Measurements from ENCODE around the gene AP2A2. TPM values are rescaled to one million over a fixed set of nuclear protein-coding genes. Genes with fewer than 3 reads are reported as not detected.

AP2A2 gene
- total RNA-seq, 1 experiment from 2014 or later: 47.1 TPM

DNA sequence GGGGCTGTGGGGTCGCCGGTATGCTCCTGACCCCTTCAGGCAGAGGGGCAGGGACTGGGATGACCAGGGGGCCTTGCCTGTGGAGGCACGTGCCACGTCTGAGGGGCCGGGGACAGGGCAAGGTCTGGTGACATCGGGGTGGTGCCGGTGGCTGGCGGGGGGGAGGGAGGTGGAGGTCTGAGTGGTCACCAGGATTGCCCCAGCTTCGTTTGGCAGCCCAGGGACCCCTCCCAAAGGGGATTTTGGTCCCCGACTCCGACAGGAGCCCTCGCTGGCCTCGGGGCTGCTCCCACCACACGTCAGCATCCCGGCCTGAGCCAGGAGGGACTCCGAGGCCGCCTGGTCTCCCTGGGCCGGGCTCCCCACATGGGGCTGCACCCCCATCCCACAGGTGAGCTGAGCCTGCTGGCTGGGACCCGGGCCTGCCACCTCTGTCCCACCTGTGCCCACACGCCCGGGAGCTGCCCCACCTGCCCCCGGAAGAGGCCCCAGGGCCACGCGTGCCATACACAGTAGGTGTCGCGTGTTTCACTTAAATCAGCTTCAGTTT is 111.9 kb downstream of the AP2A2 start (continued):
- TF ChIP-seq, protein P1, sequence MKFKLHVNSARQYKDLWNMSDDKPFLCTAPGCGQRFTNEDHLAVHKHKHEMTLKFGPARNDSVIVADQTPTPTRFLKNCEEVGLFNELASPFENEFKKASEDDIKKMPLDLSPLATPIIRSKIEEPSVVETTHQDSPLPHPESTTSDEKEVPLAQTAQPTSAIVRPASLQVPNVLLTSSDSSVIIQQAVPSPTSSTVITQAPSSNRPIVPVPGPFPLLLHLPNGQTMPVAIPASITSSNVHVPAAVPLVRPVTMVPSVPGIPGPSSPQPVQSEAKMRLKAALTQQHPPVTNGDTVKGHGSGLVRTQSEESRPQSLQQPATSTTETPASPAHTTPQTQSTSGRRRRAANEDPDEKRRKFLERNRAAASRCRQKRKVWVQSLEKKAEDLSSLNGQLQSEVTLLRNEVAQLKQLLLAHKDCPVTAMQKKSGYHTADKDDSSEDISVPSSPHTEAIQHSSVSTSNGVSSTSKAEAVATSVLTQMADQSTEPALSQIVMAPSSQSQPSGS (CRISPR knock-in tag; IDR thresholded peaks at IDR 0.05; ENCODE audit: borderline replicate concordance, low read depth): no peak

DNA sequence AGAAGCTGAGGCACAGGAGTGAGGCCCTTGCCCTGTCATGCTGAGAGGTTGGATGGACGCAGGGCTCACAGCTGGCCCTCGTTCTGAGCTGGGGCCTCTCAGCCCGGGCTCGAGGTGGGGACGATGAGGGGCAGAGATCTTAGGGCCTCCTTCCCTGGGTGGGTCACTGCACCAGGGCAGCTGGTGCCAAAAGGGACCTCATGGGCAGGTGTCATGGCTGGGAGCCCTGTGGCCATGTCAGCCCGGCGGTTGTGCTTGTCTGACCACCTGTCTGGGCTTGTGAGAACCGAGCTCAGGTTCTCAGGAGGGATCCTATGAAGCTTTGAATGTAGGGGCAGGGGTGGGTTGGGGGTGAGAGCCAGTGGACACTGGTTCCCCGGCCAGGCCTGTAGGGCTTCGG is 112.7 kb downstream of the AP2A2 start:
- no peak for TF ChIP-seq JAZF1 (CRISPR knock-in tag; IDR thresholded peaks at IDR 0.05)
- POLR2A ChIA-PET: no interaction called here
- Mint-ChIP-seq H3K36me3 (no peaks in the 10 kb centered on the region), H3K4me1 (no peaks in the 10 kb centered on the region), H3K4me3 (no peak overlapping the region), H3K9me3 (no peaks in the 10 kb centered on the region), H3K27me3 (ENCODE audit: low read depth) (no peaks in the 10 kb centered on the region), H3K27ac (peak overlapping the region; percentile 53; the same call in 1 of the 2 replicates)
- ATAC-seq (no peak), DNase-seq (ENCODE audit: low spot score) (no peak)
- CTCF ChIA-PET: interaction anchor here (1.4 kb wide), 1 partner anchor 190 kb away, joined by 4 read pairs; no protein-coding TSS in a partner anchor

DNA sequence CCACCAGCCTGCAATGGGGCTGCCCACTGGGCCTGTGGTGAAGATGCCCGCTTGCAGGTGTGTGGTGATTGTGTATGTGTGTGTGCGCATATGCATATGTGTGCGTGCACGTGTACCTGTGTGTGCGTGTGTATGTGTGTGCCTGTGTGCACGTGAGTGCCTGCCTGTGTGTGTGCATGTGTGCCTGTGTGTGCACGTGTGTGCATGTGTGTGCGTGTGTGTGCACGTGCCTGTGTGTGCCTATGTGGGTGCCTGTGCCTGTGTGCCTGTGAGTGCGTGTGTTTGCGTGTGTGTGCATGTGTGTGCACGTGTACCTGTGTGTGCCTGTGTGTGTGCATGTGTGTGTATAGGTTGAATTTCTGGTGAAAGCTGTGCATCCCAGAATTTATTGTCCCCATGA is 113.3 kb downstream of the AP2A2 start:
- DNase-seq (ENCODE audit: low spot score) (no peak), ATAC-seq (no peak)
- Mint-ChIP-seq H3K27me3 (ENCODE audit: low read depth) (no peaks in the 10 kb centered on the region), H3K4me1 (no peaks in the 10 kb centered on the region), H3K9me3 (no peaks in the 10 kb centered on the region), H3K36me3 (no peaks in the 10 kb centered on the region), H3K27ac (0 out of 2 replicates have a peak overlapping the region, but pooled peaks have one; percentile 29), H3K4me3 (no peak overlapping the region)
- ChIA-PET CTCF (no interaction called here), POLR2A (no interaction called here)
- no peak for TF ChIP-seq JAZF1 (CRISPR knock-in tag; IDR thresholded peaks at IDR 0.05)
- TF ChIP-seq GABPB1 (CRISPR knock-in tag; IDR thresholded peaks at IDR 0.05): no peak
- no peak for TF ChIP-seq NR1H2 (CRISPR knock-in tag; IDR thresholded peaks at IDR 0.05)
- TF ChIP-seq TEAD1 (CRISPR knock-in tag; IDR thresholded peaks at IDR 0.05): no peak
- TF ChIP-seq, protein P1 (CRISPR knock-in tag; IDR thresholded peaks at IDR 0.05; ENCODE audit: borderline replicate concordance, low read depth): no peak
- TF ChIP-seq ATF1 (CRISPR knock-in tag; IDR thresholded peaks at IDR 0.05): no peak

DNA sequence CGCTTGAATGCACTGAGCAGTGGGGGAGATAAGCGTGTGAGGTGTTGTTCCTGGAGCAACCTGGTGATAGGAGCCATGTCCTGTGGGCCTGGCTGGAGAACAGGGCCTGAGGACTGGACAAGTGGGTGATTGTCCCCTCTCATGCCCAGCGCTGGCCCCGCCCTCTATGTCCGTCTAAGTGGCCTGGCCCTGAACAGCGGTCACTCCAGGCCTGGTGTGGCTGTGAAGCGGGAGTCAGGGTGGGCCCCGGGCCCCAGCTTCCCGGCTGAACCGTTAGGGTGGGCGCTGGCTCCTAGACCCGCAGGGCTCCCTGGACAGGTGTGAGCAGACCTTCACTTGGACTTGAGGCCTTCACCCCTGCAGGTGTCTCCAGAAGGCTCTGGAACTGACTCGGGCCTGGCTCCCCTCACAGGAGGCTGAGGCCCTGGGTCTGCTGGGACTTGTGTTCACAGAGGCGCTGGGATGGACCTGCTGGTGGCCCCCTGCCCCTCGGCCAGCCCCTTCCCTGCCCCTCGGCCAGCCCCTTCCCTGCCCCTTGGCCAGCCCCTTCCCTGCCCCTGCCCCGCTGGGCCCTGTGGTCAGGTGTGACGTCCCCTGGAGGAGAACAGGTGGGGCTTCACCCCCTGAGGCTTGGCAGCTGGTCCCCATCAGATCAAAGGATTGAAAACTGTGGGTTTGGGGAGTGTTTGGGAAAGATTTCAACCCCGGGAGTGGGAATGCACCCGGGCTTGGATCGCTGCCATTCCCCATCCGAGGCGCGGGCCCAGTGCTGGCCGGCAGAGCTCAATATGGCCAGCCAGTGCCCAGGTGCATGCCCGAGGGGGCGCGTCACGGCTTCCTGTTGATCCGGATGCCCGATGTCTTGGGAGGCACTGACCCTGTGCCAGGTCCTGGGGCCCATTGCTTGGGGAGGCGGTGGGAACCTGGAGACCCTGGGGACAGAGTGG is 114.1 kb downstream of the AP2A2 start:
- H3K4me3 Mint-ChIP-seq: no peak overlapping the region
- H3K9me3 Mint-ChIP-seq: peaks cover under 1% of the 10 kb centered on the region; the same call in 1 of the 2 replicates
- H3K27me3 Mint-ChIP-seq (ENCODE audit: low read depth): no peaks in the 10 kb centered on the region; the same call in 1 of the 2 replicates
- no peaks in the 10 kb centered on the region for H3K4me1 Mint-ChIP-seq
- H3K27ac Mint-ChIP-seq: no peak overlapping the region
- DNase-seq (ENCODE audit: low spot score) (no peak), ATAC-seq (no peak)
- CTCF ChIA-PET: no interaction called here
- no peaks in the 10 kb centered on the region for H3K36me3 Mint-ChIP-seq
- POLR2A ChIA-PET: no interaction called here
- TF ChIP-seq ZNF671 (CRISPR knock-in tag; IDR thresholded peaks at IDR 0.05): no peak
- no peak for TF ChIP-seq MYBL2 (CRISPR knock-in tag; IDR thresholded peaks at IDR 0.05)
- TF ChIP-seq, protein P2, sequence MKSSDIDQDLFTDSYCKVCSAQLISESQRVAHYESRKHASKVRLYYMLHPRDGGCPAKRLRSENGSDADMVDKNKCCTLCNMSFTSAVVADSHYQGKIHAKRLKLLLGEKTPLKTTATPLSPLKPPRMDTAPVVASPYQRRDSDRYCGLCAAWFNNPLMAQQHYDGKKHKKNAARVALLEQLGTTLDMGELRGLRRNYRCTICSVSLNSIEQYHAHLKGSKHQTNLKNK (CRISPR knock-in tag; IDR thresholded peaks at IDR 0.05): no peak
- TF ChIP-seq GTF2I (CRISPR knock-in tag; conservative IDR thresholded peaks at IDR 0.05): no peak
- TF ChIP-seq, protein P3, sequence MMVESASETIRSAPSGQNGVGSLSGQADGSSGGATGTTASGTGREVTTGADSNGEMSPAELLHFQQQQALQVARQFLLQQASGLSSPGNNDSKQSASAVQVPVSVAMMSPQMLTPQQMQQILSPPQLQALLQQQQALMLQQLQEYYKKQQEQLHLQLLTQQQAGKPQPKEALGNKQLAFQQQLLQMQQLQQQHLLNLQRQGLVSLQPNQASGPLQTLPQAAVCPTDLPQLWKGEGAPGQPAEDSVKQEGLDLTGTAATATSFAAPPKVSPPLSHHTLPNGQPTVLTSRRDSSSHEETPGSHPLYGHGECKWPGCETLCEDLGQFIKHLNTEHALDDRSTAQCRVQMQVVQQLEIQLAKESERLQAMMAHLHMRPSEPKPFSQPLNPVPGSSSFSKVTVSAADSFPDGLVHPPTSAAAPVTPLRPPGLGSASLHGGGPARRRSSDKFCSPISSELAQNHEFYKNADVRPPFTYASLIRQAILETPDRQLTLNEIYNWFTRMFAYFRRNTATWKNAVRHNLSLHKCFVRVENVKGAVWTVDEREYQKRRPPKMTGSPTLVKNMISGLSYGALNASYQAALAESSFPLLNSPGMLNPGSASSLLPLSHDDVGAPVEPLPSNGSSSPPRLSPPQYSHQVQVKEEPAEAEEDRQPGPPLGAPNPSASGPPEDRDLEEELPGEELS (CRISPR knock-in tag; IDR thresholded peaks at IDR 0.05): no peak
- TF ChIP-seq, protein P4, sequence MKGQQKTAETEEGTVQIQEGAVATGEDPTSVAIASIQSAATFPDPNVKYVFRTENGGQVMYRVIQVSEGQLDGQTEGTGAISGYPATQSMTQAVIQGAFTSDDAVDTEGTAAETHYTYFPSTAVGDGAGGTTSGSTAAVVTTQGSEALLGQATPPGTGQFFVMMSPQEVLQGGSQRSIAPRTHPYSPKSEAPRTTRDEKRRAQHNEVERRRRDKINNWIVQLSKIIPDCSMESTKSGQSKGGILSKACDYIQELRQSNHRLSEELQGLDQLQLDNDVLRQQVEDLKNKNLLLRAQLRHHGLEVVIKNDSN (CRISPR knock-in tag; IDR thresholded peaks at IDR 0.05): no peak
- no peak for TF ChIP-seq GABPB1 (CRISPR knock-in tag; IDR thresholded peaks at IDR 0.05)
- no peak for TF ChIP-seq ZBTB21 (CRISPR knock-in tag; IDR thresholded peaks at IDR 0.05; ENCODE audit: borderline replicate concordance)
- no peak for TF ChIP-seq ESRRA (CRISPR knock-in tag; IDR thresholded peaks at IDR 0.05; ENCODE audit: borderline replicate concordance)
- no peak for TF ChIP-seq FOXK1 (CRISPR knock-in tag; IDR thresholded peaks at IDR 0.05)
- TF ChIP-seq, protein P5, sequence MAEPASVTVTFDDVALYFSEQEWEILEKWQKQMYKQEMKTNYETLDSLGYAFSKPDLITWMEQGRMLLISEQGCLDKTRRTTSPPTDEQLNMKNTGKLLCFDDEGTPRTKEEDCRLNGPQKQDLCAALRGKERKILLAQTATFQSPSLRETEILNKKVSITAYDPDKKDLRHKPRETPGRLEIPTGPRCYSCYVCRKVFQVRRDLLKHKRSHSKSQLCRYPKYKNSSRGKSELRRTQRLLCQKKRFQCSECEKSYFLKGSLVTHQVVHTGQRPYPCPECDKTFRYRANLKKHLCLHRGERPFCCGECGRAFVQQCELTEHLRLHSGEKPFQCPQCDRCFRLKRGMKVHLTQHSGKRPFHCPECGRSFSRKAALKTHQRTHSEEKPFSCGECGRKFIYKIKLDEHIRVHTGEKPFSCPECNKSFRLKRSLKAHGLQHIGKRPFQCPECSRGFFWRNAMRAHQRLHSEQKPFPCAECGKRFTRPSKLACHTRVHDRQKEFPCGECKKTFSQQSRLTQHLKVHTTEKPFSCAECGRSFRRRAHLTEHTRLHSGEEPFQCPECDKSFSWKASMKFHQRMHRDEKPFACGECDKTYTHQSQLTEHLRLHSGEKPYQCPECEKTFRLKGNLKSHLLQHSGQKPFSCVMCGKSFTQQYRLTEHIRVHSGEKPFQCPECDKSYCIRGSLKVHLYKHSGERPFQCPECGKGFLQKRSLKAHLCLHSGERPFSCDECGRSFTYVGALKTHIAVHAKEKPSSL (CRISPR knock-in tag; conservative IDR thresholded peaks at IDR 0.05): no peak
- TF ChIP-seq, protein P6, sequence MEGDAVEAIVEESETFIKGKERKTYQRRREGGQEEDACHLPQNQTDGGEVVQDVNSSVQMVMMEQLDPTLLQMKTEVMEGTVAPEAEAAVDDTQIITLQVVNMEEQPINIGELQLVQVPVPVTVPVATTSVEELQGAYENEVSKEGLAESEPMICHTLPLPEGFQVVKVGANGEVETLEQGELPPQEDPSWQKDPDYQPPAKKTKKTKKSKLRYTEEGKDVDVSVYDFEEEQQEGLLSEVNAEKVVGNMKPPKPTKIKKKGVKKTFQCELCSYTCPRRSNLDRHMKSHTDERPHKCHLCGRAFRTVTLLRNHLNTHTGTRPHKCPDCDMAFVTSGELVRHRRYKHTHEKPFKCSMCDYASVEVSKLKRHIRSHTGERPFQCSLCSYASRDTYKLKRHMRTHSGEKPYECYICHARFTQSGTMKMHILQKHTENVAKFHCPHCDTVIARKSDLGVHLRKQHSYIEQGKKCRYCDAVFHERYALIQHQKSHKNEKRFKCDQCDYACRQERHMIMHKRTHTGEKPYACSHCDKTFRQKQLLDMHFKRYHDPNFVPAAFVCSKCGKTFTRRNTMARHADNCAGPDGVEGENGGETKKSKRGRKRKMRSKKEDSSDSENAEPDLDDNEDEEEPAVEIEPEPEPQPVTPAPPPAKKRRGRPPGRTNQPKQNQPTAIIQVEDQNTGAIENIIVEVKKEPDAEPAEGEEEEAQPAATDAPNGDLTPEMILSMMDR (IDR thresholded peaks at IDR 0.05): no peak

Data from WTC11 (cell line).